ENCODE results near the gene FADS1. TPM values are rescaled to one million over a fixed set of nuclear protein-coding genes. Genes with fewer than 3 reads are reported as not detected.

Gene FADS1
- total and polyA plus RNA-seq, 11 donors, result 14.3 to 72.6 (median 23.6) TPM

DNA sequence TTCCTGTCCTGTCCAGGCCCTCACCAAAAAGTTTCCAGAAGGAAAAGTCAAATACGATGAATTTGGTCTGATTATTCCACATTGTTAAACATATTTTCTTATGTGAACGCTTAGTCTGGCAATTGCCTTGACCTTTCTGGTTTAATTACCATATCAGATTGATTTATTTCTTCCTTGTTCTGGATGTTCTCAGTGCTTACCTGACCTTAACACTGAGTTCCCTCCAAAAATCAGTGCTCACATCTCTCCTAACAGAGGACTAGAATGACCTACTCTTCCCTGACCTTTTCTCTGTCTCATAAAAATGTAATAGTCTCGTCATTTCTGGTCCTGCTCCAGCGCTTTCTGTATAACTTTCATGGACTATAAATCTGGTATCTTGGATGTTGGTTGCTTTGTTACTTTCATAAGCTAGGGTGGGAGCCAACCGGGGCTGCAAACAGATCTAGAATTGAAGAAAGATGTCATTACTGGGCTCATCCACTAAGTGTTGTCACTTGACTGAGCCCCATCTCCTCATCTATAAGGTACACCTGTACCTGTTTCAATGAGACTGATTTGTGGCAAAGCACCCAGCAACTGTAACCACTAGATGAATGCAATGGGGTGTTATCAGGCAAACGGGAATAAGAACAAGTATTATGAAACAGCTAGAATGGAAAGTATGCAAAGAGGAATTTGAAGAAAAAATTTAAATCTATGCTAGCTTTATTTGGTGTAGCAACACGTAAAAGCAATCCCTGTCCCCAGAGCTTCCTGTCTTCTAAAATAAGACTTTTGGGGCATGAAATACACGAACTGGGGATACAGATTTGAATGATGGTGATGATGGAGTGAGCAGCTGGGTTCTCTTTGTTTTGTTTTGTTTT, 13.7 kb upstream of the FADS1 start:
- Histone ChIP-seq H3K9me3 (no peaks in the 10 kb centered on the region), H3K36me3 (no peaks in the 10 kb centered on the region), H3K27ac (peak overlapping the region in 8 of 12 donors; percentile 20 to 91 (median 54)), H3K4me1 (peaks cover 0 to 74% (median 46%) of the 10 kb centered on the region in 12 donors), H3K27me3 (no peaks in the 10 kb centered on the region), H3K4me3 (peak overlapping the region in 3 of 12 donors; percentile 67 to 80 (median 75))
- intact Hi-C loops (cut with DNase I), result no loop called here
- peak in 1 of 5 donors; percentile 6 for DNase-seq
- WGBS, 4 donors, result 57 to 68% (median 64%) methylated on average over 8 of the region's 8 CpGs
- TF ChIP-seq CTCF (IDR thresholded peaks at IDR 0.05) (no peak), POLR2A (IDR thresholded peaks at IDR 0.05) (no peak)
- ATAC-seq, result no peak

GRCh38 chr11:61829806-61830205, 13.0 kb upstream of the FADS1 start:
- DNase-seq (peak in 1 of 5 donors; percentile 18), ATAC-seq (no peak)
- Histone ChIP-seq H3K4me1 (peaks cover 0 to 67% (median 40%) of the 10 kb centered on the region in 12 donors), H3K27me3 (no peaks in the 10 kb centered on the region), H3K4me3 (peak overlapping the region in 7 of 12 donors; percentile 58 to 80 (median 74)), H3K36me3 (no peaks in the 10 kb centered on the region), H3K27ac (peak overlapping the region in 8 of 12 donors; percentile 33 to 93 (median 81)), H3K9me3 (no peaks in the 10 kb centered on the region)
- WGBS, 4 donors, result 72 to 91% (median 81%) methylated on average over 4 of the region's 4 CpGs
- TF ChIP-seq POLR2A (IDR thresholded peaks at IDR 0.05) (no peak), CTCF (IDR thresholded peaks at IDR 0.05) (no peak)
- intact Hi-C loops (cut with DNase I), result no loop called here

- TF ChIP-seq POLR2A (IDR thresholded peaks at IDR 0.05) (no peak), CTCF (IDR thresholded peaks at IDR 0.05) (peak; percentile 17 to 64 (median 42))
- ATAC-seq (peak; percentile 25 to 52 (median 40)), DNase-seq (peak; percentile 56 to 77 (median 63))
- intact Hi-C loops (cut with DNase I), result loop anchor here in 2 of 10 donors (1.0 kb wide), 2 partner anchors 14 to 62 kb away; partner anchors contain the start of gene FADS3 (in 1 of the 2)
- H3K9me3 ChIP-seq, result no peaks in the 10 kb centered on the region
- no peaks in the 10 kb centered on the region for H3K27me3 ChIP-seq
- H3K4me3 ChIP-seq, result peak overlapping the region; percentile 47 to 80 (median 66)
- H3K36me3 ChIP-seq, result no peaks in the 10 kb centered on the region
- peaks cover 0 to 57% (median 31%) of the 10 kb centered on the region in 12 donors for H3K4me1 ChIP-seq
- H3K27ac ChIP-seq, result peak overlapping the region; percentile 8 to 96 (median 86)
- 1 to 11% (median 1%) methylated on average over 24 to 55 of the region's 55 CpGs for WGBS, 4 donors
Measured at GRCh38 chr11:61828629-61829407, 12.0 kb upstream of the FADS1 start.

DNA sequence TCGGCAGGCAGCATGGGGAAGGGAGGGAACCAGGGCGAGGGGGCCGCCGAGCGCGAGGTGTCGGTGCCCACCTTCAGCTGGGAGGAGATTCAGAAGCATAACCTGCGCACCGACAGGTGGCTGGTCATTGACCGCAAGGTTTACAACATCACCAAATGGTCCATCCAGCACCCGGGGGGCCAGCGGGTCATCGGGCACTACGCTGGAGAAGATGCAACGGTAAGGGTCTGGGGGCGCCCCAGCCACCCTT, 11.5 kb upstream of the FADS1 start:
- DNase-seq, result no peak
- H3K9me3 ChIP-seq, result no peaks in the 10 kb centered on the region
- H3K36me3 ChIP-seq, result no peaks in the 10 kb centered on the region
- H3K4me3 ChIP-seq, result peak overlapping the region; percentile 47 to 80 (median 66)
- no peak for ATAC-seq
- 0 to 2% (median 0%) methylated on average over 15 to 16 of the region's 16 CpGs for WGBS, 4 donors
- TF ChIP-seq CTCF (IDR thresholded peaks at IDR 0.05), result no peak
- peaks cover 0 to 55% (median 31%) of the 10 kb centered on the region in 12 donors for H3K4me1 ChIP-seq
- no peaks in the 10 kb centered on the region for H3K27me3 ChIP-seq
- intact Hi-C loops (cut with DNase I), result loop anchor here in 2 of 10 donors (1.0 kb wide), 2 partner anchors 13 to 63 kb away; partner anchors contain the start of gene FADS3 (in 1 of the 2)
- H3K27ac ChIP-seq, result peak overlapping the region in 11 of 12 donors; percentile 65 to 96 (median 87)
